Loucy (cell line): Measurements from ENCODE around the gene SSBP3.
A peak's percentile ranks its signal among the peaks of the same experiment; 100 is the strongest.

Source experiments
- H2AFZ ChIP-seq: fragments of 200-600 bp; sonication (generic); 2 replicates; pipeline ENCODE4 v1.6.0; 2016; ENCODE audit warnings: antibody characterized with exemption, mild to moderate bottlenecking, low read length, moderate library complexity
- H3F3A ChIP-seq: fragments of 200-600 bp; 2 replicates; pipeline ENCODE4 v1.6.0; 2016; ENCODE audit warnings: antibody characterized with exemption, low read depth, mild to moderate bottlenecking
- H3K27me3 ChIP-seq: fragments of 200-600 bp; sonication (generic); 2 replicates; pipeline ENCODE4 v1.6.1; 2014; ENCODE audit warnings: low read length, mild to moderate bottlenecking; ENCODE audit not compliant: insufficient read depth, poor library complexity, severe bottlenecking
- H3K36me3 ChIP-seq: fragments of 200-600 bp; sonication (generic); 2 replicates; pipeline ENCODE4 v1.6.1; 2016; ENCODE audit warnings: low read length; ENCODE audit not compliant: insufficient read depth
- H3K4me1 ChIP-seq: fragments of 200-600 bp; sonication (generic); 2 replicates; pipeline ENCODE4 v1.5.1; 2014; ENCODE audit warnings: low read length, mild to moderate bottlenecking; ENCODE audit not compliant: insufficient read depth, poor library complexity, severe bottlenecking
- H3K4me2 ChIP-seq: fragments of 200-600 bp; sonication (generic); 2 replicates; pipeline ENCODE4 v1.6.0; 2014; ENCODE audit warnings: antibody characterized with exemption, low read length, low read depth, mild to moderate bottlenecking; ENCODE audit not compliant: poor library complexity, severe bottlenecking
- H3K4me3 ChIP-seq: fragments of 200-600 bp; sonication (generic); 2 replicates; pipeline ENCODE4 v1.5.1; 2014; ENCODE audit warnings: low read length, mild to moderate bottlenecking, mixed read lengths; ENCODE audit not compliant: poor library complexity, severe bottlenecking
- H3K79me2 ChIP-seq: fragments of 200-600 bp; sonication (generic); 2 replicates; pipeline ENCODE4 v1.6.1; 2014; ENCODE audit warnings: low read length; ENCODE audit not compliant: insufficient read depth
- H3K9ac ChIP-seq: fragments of 200-600 bp; sonication (generic); 2 replicates; pipeline ENCODE4 v1.6.0; 2014; ENCODE audit warnings: mild to moderate bottlenecking, low read depth, low read length, moderate library complexity; ENCODE audit not compliant: poor library complexity, severe bottlenecking
- H3K9me2 ChIP-seq: fragments of 200-600 bp; sonication (generic); replicated peaks from 2 replicates; pipeline ENCODE4 v1.6.1; 2016; ENCODE audit warnings: low read depth, low read length, mixed read lengths
- H3K9me3 ChIP-seq: fragments of 200-600 bp; sonication (generic); 2 replicates; pipeline ENCODE4 v1.6.1; 2014; ENCODE audit warnings: mild to moderate bottlenecking, antibody characterized with exemption, low read length, low read depth; ENCODE audit not compliant: insufficient read depth
- H4K20me1 ChIP-seq: fragments of 200-600 bp; sonication (generic); 2 replicates; pipeline ENCODE4 v1.6.0; 2014; ENCODE audit warnings: antibody characterized with exemption, low read length, mild to moderate bottlenecking; ENCODE audit not compliant: insufficient read depth, poor library complexity, severe bottlenecking
- CTCF ChIP-seq: fragments of 200-600 bp; sonication (generic); conservative IDR thresholded peaks from 2 replicates; pipeline ENCODE4 v1.5.1; 2014; ENCODE audit warnings: mild to moderate bottlenecking, antibody characterized with exemption, low read length
- EZH2phosphoT487 ChIP-seq: fragments of 200-600 bp; IDR thresholded peaks from 2 replicates; pipeline ENCODE4 v1.6.1; 2018; ENCODE audit warnings: antibody characterized with exemption, mild to moderate bottlenecking, moderate library complexity, borderline replicate concordance

SSBP3 gene

GRCh38 chr1:54403405-54403804 is 2.8 kb downstream of the SSBP3 start:
- Histone ChIP-seq H3K4me3 (peak overlapping the region; percentile 85), H3K9me3 (no peaks in the 10 kb centered on the region), H3K9me2 (no peaks in the 10 kb centered on the region), H3K4me1 (peaks cover 57% of the 10 kb centered on the region), H4K20me1 (peaks cover 51% of the 10 kb centered on the region), H3K9ac (peak overlapping the region; percentile 71), H3K36me3 (peaks cover 32% of the 10 kb centered on the region; the same call in 1 of the 2 replicates), H3K27me3 (no peaks in the 10 kb centered on the region), H2AFZ (no peak overlapping the region), H3K4me2 (peak overlapping the region; percentile 98), H3F3A (no peaks in the 10 kb centered on the region), H3K79me2 (peaks cover 71% of the 10 kb centered on the region)
- TF ChIP-seq CTCF (no peak), EZH2phosphoT487 (no peak)

GRCh38 chr1:54402896-54403295 is 3.3 kb downstream of the SSBP3 start:
- H3K36me3 ChIP-seq, result peaks cover 37% of the 10 kb centered on the region; the same call in 1 of the 2 replicates
- no peaks in the 10 kb centered on the region for H3K27me3 ChIP-seq
- H3K9me3 ChIP-seq, result no peaks in the 10 kb centered on the region
- H3K79me2 ChIP-seq, result peaks cover 76% of the 10 kb centered on the region
- no peaks in the 10 kb centered on the region for H3K9me2 ChIP-seq
- TF ChIP-seq EZH2phosphoT487, result no peak
- no peak for TF ChIP-seq CTCF
- peak overlapping the region; percentile 85 for H3K4me3 ChIP-seq
- peaks cover 51% of the 10 kb centered on the region for H4K20me1 ChIP-seq
- no peaks in the 10 kb centered on the region for H3F3A ChIP-seq
- no peak overlapping the region for H2AFZ ChIP-seq
- H3K4me1 ChIP-seq, result peaks cover 52% of the 10 kb centered on the region
- H3K9ac ChIP-seq, result peak overlapping the region; percentile 71
- peak overlapping the region; percentile 98 for H3K4me2 ChIP-seq

GRCh38 chr1:54401799-54402198 is 4.4 kb downstream of the SSBP3 start:
- TF ChIP-seq CTCF (no peak), EZH2phosphoT487 (no peak)
- Histone ChIP-seq H2AFZ (no peak overlapping the region), H3K9me2 (no peaks in the 10 kb centered on the region), H3K27me3 (no peaks in the 10 kb centered on the region), H3K4me3 (peak overlapping the region; percentile 13), H3K9me3 (no peaks in the 10 kb centered on the region), H3K9ac (no peak overlapping the region), H3F3A (no peaks in the 10 kb centered on the region), H3K4me1 (peaks cover 45% of the 10 kb centered on the region), H3K4me2 (peak overlapping the region; percentile 98), H3K79me2 (peaks cover 87% of the 10 kb centered on the region), H3K36me3 (peaks cover 46% of the 10 kb centered on the region; the same call in 1 of the 2 replicates), H4K20me1 (peaks cover 52% of the 10 kb centered on the region)
